ENCODE data around the gene TTLL1.

Gene TTLL1

GRCh38 chr22:42993651-42994275 is 95.4 kb downstream of the TTLL1 start:
- no CpG with 5 or more reads among the region's 12 CpGs for WGBS (ENCODE audit: insufficient coverage, insufficient read length)
- H3K27ac ChIP-seq (ENCODE audit: low read length): no peak overlapping the region
- H3K4me3 ChIP-seq (ENCODE audit: low read length): no peak overlapping the region
- no peak for DNase-seq (ENCODE audit: low read depth, low spot score)
- H3K27me3 ChIP-seq (ENCODE audit: control insufficient read depth, insufficient read depth, low read length): no peaks in the 10 kb centered on the region
- H3K9me3 ChIP-seq (ENCODE audit: control insufficient read depth, insufficient read depth, low read length): no peaks in the 10 kb centered on the region
- peaks cover 5% of the 10 kb centered on the region for H3K4me1 ChIP-seq (ENCODE audit: control insufficient read depth, insufficient read depth, low read length)
- no peaks in the 10 kb centered on the region for H3K36me3 ChIP-seq (ENCODE audit: control insufficient read depth, insufficient read depth, low read length)

- Histone ChIP-seq H3K27ac (ENCODE audit: low read length) (no peak overlapping the region), H3K27me3 (ENCODE audit: control insufficient read depth, insufficient read depth, low read length) (no peaks in the 10 kb centered on the region), H3K9me3 (ENCODE audit: control insufficient read depth, insufficient read depth, low read length) (no peaks in the 10 kb centered on the region), H3K4me3 (ENCODE audit: low read length) (no peak overlapping the region), H3K4me1 (ENCODE audit: control insufficient read depth, insufficient read depth, low read length) (peaks cover 5% of the 10 kb centered on the region), H3K36me3 (ENCODE audit: control insufficient read depth, insufficient read depth, low read length) (no peaks in the 10 kb centered on the region)
- WGBS (ENCODE audit: insufficient coverage, insufficient read length): no CpG with 5 or more reads among the region's 9 CpGs
- DNase-seq (ENCODE audit: low read depth, low spot score): no peak
These were observed 96.2 kb downstream of the TTLL1 start for GRCh38 chr22:42992886-42993479.

GRCh38 chr22:42992092-42992491 is 97.1 kb downstream of the TTLL1 start:
- Histone ChIP-seq H3K36me3 (ENCODE audit: control insufficient read depth, insufficient read depth, low read length) (no peaks in the 10 kb centered on the region), H3K27ac (ENCODE audit: low read length) (no peak overlapping the region), H3K27me3 (ENCODE audit: control insufficient read depth, insufficient read depth, low read length) (no peaks in the 10 kb centered on the region), H3K4me3 (ENCODE audit: low read length) (no peak overlapping the region), H3K4me1 (ENCODE audit: control insufficient read depth, insufficient read depth, low read length) (peaks cover 5% of the 10 kb centered on the region), H3K9me3 (ENCODE audit: control insufficient read depth, insufficient read depth, low read length) (no peaks in the 10 kb centered on the region)
- no CpG with 5 or more reads among the region's 3 CpGs for WGBS (ENCODE audit: insufficient coverage, insufficient read length)
- DNase-seq (ENCODE audit: low read depth, low spot score): no peak

- WGBS (ENCODE audit: insufficient coverage, insufficient read length): no CpG with 5 or more reads among the region's 5 CpGs
- DNase-seq (ENCODE audit: low read depth, low spot score): no peak
- H3K27me3 ChIP-seq (ENCODE audit: control insufficient read depth, insufficient read depth, low read length): no peaks in the 10 kb centered on the region
- H3K27ac ChIP-seq (ENCODE audit: low read length): no peak overlapping the region
- H3K4me3 ChIP-seq (ENCODE audit: low read length): no peak overlapping the region
- no peaks in the 10 kb centered on the region for H3K36me3 ChIP-seq (ENCODE audit: control insufficient read depth, insufficient read depth, low read length)
- peaks cover 5% of the 10 kb centered on the region for H3K4me1 ChIP-seq (ENCODE audit: control insufficient read depth, insufficient read depth, low read length)
- no peaks in the 10 kb centered on the region for H3K9me3 ChIP-seq (ENCODE audit: control insufficient read depth, insufficient read depth, low read length)
These were observed 98.1 kb downstream of the TTLL1 start for GRCh38 chr22:42991010-42991651.

GRCh38 chr22:42990131-42990838 is 98.9 kb downstream of the TTLL1 start:
- Histone ChIP-seq H3K36me3 (ENCODE audit: control insufficient read depth, insufficient read depth, low read length) (no peaks in the 10 kb centered on the region), H3K27me3 (ENCODE audit: control insufficient read depth, insufficient read depth, low read length) (no peaks in the 10 kb centered on the region), H3K27ac (ENCODE audit: low read length) (no peak overlapping the region), H3K9me3 (ENCODE audit: control insufficient read depth, insufficient read depth, low read length) (no peaks in the 10 kb centered on the region), H3K4me3 (ENCODE audit: low read length) (no peak overlapping the region), H3K4me1 (ENCODE audit: control insufficient read depth, insufficient read depth, low read length) (peaks cover 9% of the 10 kb centered on the region)
- no CpG with 5 or more reads among the region's 9 CpGs for WGBS (ENCODE audit: insufficient coverage, insufficient read length)
- no peak for DNase-seq (ENCODE audit: low read depth, low spot score)
